Measurements from ENCODE around the gene DGCR8.
A peak's percentile ranks its signal among the peaks of the same experiment; 100 is the strongest.

The DGCR8 gene

DNA sequence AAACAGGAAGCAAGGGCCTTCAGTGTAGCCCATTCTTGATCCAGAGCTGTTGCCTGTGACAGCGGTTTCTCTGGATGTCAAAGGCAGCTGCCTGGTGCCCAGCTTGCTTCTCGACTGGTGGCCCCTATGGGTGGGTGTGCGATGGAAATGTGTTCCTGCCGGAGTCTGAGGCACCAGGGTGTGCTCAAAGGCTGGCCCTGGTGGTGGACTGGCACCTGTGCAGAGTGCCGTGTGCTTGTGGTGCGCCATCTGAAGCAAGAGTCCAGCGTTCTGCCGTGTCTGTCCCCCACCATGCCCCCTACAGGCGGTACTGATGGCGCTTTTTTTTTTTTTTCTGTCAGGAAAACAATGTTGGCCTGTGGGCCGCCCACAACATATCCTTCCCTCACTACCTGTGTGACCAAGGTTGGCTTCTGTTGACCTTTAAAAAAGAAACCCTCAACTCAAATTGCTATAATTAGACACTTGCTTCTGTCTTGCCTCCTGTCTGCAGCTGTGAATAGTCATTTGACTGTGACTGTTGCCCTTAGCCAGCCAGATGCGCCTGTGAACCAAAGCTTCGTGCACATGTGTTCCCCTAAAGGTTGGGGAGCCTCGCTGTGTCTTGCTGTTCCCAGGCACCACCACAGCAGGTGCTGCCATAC is 31.1 kb downstream of the DGCR8 start:
- peak in 1 of 3 donors; percentile 10 for DNase-seq

DNA sequence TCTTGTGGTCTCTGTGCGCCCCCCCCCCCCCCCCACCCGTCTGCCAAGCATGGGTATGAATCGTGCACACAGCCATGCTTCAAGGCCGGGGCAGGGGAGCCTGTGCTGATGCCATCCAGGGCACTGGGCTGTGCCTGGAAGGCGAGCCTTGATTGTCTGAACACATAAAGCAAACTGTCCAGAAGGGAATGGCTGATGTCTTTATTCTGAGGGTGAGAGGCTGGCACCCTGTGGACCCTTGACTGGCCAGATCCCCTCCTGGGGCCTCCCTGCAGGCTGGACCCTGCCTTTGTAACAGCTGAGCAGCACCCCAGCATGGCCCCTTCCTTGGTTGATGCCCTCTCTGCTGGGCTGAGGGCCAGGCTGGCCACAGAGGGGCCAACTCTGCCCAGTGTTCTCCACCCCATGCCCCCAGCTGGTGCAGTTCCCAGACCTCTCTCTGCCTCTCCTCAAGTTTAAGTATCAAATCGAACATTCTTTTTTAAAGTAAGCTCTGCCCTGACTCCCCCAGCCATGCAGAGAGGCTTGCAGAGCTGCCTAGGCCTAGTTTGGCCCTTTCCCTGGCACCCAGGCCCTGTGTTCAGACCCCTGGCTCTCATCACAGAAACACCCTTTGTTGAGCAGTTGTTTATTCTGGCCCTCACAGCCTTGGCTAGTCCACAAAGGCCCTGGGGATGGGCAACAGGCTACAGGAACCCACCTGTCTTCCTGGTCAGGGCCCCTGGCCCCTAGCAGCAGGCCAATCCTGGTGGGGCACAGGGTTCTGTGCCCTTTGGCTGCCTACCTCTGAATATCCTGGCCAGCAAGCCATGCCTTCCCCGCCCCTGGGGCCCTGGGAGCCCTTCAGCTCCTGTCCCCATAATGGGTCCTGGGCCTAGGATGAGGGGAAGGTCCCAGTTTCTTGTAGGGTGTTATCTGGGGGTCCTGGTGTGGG is 31.9 kb downstream of the DGCR8 start:
- DNase-seq, result no peak

DNA sequence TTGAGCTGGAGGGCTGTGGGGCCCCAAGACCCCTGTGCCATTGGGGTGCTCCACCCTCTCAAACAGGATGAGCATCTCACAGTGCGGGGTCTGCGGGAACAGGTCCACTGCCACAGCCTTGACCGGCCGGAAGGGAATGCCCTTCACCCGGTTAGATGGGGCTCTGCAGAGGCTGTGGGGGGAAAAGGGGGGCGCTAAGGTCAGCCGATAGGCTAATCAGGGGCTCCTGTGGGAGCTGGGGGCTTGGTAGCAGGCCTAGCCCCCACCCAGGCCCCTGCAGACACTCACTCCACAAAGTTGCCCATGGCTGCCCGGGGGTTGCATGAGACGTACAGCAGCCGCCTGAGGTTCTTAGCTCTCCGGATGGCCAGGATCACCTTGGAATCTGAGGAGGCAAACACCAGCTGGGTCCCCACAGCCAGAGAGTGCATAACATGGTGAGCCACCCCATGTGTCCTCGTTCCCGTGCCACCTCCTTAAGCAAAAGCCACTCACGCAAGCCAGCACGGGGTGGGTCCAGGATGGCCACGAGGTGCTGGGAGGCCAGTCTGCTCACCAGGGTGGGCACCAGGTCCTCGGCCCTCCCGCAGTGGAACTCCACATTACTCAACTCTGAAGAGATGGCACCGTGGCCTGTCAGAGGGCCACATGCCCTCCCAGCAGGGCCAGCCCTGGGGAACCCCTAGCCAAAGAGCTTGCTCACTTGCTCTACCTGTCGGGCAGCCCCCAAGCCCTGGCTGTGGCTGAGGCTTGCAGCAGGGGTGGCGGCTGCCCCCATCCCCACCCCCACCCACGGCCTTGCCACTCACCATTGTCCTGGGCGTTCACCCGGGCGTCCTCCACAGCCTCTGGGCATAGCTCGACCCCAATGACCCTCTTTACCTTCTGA is 32.8 kb downstream of the DGCR8 start:
- no peak for DNase-seq

DNA sequence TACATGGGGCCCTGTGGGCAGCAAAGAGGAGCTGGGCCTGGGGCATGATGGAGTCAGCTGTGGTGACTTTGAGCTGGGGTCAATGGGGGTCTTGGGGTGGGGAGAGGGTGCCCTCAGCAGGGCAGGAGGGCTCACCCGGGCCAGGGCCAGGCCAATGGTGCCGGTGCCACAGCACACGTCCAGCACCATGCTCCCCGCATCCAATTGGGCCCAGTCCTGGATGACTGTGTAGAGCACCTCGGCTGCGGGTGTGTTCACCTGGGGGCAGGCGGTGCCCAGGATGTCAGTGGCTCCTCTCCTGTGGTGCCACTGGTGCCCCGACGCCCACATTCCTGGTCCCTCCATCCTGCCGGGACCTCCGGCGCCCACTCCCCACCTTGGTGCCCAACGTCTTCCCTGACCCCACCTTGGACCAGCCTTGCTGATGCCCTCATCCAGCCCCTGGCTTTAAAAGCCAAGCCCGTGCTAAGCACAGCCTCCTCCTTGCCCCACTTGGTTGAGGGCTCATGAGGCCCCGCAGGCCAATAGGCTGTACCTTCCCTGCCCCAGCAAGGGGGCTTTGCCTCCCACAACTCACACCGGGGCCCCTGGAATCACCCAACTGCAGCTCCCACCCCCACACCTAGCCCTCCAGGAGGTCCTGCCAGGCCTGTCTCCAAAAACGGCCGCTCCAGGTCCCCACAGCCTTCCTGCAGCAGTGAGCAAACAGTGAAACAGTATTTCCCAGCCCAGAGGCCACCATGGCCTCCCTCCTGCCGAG is 33.7 kb downstream of the DGCR8 start:
- no peak for DNase-seq

DNA sequence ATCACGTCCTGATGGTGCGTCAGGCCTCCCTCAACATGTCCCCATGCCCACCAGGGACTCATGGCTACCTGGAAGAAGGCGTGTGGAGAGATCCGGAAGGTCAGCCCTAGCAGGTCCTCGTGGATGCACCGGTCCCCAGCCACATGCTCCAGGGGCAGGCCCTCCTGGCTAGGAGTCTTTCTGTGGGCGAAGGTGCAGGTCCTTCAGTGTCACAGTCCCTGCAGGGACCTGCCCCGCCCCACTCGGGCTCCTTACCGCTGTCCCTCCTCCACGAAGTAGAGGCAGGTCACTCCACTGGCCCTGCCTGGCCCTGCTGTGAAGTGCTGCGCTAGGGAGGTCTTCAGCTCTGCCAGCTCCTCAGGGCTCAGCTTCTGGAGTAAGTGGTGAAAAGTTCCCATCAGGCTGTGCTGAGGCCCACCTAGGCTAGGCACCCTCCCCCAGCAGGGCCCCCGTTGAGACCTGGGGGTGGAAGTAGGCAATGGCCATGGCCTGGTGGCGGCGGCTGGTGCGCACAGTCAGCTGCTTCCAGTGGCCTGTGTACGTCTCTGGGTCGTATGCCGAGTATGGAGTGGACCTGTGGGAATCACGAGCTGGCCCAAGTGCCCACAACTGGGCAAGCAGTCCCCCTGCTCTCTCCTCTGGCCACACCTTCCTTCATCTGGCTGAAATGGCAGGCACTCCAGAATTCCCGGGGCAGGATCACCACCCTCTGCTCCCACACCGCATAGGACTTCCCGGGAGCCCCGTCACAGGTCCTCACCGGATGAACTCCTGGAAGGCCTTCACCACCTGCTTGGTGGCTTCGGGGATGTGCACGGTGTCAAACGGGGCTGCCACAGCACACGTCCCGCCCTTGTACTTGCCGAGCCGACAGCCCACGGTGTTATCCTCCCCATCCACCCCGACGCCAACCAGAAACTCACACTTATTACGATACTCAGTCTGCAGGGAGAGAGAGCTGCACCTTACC is 34.8 kb downstream of the DGCR8 start:
- DNase-seq, result no peak

DNA sequence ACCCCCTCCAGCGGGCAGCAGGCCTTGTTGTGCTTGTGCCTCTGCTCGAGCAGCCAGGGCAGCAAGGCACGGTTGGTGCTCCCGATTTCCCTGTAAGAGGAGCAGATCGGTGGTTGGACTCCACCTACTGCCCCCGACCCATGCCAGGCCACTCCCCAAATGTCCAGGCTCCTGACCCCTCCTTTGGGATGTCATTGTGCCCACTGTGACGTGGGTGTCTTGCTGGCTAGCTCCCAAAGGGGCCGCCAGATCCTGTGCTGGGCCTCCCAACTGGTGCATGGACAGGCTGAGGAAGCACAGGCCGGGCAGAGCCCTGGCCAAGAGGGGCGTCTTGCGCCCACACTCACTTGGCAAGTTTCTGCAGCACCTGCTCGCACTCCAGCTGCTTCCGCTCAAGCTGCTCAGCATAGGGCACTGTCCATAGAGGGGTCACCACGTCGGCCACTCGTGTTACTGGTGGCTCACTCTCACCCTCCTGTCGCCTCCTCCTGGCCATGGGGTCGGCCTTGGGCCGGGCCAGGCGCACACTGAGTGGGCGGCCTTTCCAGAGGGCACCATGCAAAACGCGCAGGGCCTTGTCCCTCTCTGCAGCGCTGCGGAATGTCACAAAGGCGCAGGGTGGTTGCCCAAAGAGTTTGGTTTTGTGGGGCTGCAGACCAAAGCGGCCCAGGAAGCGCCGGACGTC is 35.8 kb downstream of the DGCR8 start, which contains the start of gene RANBP1:
Gene RANBP1 (plus strand): TSS at position 414 of the 685 bp plus-strand sequence. CDS start 81 bp downstream, at position 495.
- no peak for DNase-seq

DNA sequence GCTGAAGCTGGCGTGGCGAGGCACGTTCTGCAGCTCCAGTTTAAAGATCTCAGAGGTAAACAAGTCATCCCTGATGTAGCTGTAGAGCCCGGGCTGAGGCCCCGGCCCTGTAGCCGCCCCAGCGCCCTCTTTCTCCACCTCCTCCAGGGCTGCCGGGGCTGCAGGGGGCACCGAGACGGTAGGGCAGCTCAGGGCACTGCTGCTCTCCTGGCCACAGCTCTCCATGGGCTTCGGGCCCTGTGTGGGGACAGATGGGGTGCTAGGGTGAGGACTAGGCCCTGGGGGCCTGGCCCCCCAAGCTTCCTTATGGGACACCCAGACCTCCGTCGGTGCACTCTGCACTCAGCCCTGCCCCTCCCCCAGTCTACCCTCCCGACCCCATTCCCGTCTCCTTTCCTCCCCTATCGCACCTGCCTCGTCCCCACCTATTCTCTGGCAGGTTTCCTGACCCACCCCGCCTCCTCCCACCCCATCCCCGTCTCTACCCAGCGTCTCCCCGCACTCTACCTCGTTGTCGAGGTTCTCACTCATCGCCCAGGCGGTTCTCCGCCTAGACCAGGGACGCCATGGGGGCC is 36.4 kb downstream of the DGCR8 start:
- no peak for DNase-seq

DNA sequence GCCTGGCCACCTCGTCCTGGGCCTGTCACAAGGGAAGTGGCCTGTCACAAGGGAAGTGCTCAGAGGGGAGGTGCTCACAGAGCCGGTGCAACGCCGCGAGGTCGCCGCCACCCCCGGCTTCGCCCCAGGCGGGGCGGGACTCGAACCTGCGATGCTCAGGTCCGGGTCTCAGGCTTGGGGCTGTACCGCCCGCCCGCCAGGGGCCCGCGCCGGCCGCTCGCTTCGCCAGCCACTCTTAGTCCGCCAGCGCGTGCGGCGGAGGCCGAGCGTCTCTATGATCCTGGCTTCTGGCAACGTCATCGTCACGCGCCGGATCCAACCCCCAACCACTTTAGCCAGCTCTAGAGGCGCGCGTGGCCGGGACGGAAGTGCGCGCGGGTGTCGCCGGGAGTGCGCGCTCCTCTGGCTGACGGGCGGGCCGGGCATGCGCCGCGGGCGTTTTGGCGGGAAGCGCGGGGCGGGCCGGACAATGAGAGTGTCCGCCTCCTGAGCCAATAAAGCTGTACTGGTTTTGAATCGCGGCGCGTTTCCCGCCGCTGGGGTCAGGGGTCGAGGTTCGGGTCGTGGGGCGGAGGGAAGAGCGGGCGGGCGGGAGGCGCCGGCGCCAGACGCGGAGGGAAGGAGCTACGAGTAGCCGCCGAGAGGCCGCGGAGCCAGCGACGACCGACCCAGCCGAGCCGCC is 37.1 kb downstream of the DGCR8 start, which contains the start of gene TRMT2A:
Gene TRMT2A (minus strand): TSS at position 276 of the 682 bp plus-strand sequence. CDS start 320 bp downstream, outside the sequence.
- peak; percentile 99 to 100 (median 99) for DNase-seq

DNA sequence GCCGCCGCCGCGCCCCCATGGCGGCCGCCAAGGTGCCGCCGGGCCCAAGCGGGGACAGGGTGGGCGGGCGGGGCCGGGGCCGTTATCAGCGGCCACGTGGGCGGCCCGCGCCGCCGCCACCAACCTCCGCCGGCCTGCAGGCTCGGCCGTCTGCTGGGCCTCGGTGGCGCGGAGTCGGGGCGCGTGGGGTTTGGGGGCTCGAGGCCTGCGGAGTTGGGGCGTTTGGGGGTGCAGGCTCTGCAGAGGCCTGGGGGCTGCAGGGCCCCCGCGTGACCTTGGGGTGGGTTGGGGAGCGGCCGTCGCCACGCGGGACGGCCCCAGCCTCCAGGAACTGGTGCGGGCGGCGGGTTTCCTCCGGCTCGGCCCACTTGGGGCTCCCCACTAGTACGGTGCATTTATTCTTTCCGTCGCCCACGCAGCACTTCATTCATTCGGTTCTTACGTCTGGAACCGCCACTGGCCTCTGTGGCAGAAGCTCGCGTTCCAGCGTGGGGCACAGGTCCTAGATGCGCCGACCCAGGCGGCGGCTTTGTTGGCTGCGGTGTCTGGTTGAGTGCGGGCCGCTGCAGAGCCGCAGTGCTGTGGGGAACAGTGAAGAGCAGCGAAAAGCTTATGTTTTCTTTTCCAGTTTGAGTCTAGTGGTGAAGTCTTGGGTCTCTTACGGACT is 37.7 kb downstream of the DGCR8 start:
- DNase-seq, result peak; percentile 75 to 82 (median 79)

DNA sequence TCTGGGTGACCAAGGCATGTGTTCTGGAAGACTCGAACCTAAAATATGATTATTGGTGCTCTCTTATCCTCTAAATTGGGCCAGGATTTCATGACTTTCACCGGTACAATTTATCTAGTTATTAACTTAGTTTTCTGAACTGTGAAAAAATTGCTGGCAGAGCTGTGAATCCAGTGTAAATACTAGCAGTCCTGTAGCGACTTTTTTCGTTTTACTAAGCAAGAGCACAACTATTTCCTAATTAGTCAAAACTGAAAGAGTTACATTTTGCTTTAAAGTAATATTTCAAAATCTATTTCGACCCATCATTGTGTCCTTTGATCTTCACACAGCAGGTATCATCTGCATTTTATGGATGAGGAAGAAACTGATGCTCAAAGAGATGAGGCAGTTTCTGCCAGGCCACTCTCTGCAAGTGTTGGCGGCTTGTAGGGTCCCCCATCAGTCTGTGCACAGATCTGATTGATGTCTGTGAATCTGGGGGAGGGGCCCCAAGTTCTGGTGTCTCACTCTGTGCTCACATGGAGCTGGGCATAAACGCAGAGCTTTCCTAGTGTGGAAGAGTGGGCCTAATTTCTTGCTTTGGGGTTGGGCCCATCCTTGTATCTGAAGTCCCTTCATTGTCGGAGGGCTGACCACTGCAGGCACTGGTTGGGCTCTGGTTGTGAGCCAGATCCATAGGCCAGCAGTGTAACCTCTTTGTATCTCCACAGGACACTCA is 38.4 kb downstream of the DGCR8 start:
- DNase-seq, result no peak

DNA sequence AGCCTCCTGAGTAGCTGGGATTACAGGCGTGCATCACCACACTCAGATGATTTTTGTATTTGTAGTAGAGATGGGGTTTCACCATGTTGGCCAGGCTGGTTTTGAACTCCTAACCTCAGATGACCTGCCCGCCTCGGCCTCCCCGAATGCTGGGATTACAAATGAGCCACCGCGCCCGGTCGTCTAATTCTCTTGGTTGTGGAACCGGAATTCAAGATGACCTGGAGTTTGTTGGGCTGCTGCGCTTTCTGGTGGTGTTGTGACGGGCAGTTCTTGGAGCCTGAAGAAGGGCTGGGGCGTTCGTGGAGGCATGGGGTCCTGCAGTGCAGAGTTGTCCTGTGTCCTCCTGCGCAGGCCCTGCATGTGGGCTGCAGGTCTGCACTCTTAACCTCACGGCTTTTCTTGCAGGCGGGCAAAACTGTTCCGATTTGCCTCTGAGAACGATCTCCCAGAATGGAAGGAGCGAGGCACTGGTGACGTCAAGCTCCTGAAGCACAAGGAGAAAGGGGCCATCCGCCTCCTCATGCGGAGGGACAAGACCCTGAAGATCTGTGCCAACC is 41.9 kb downstream of the DGCR8 start:
- no peak for DNase-seq

DNA sequence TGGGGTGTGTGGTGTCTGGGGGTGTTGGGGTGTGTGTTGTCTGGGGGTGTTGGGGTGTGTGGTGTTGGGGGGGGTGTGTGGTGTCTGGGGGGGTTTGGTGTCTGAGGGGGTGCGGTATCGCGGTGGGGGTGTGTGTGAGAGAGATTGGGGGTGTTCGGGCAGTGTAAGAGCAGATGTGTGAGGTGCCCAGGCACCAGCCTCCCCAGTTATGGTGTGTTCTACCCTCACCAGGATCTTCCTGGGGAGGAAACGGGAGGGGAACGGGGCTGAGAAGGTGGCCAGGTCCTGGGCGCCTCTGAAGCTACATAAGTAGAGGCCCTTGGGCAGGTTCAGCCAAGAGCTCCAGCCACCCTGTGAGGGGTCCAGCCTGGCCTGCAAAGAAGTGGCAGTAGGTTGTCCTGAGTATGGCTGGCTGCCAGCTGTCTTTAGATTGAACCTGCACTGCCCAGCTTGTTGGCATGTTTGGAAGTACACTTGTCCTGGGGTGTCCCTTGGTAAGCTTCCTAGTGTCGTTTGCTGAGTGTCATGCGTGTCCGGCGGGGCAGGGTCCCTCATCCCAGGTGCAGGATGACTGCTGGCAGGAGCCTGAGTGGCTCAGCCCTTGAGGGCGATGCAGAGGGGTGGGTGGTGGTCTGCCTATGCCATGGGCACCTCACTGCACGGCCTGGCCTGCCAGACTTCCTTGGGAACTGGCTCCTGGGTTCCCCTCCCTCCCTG is 43.5 kb downstream of the DGCR8 start:
- DNase-seq, result no peak

DNA sequence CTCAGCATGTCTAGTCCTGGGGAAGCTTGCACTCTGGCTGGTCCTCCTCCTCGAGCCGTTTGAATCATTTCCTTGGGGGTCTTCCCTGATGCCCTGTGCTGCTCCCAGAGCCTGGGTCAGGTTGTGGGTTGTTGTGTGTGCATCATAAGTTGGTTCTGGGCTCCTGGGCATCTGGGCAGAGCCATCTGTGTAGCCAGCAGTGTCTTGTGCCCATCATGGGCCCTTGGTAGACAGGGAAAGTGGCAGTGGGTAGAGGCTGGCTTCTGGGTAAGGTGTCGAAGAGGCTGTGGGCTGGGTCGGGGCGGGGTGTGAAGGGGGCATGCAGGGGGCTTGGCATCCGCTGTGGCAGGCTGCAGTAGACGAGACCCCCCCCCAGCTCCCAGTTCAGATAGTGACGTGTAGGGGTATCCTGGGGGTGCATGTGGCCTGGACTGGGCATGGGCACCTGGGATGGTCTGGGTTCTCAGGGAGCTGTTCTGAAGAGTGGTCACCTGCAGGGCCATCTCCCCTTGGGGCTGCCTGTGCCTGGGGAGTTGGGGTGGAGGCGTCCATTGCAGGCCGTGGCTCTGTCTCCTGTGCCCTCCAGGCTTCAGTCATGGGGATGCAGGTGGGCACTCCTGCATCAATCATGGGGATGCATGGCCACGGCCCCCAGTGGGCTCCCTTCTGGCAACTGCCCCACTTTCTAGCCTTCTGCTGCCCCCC is 44.2 kb downstream of the DGCR8 start:
- DNase-seq, result no peak

DNA sequence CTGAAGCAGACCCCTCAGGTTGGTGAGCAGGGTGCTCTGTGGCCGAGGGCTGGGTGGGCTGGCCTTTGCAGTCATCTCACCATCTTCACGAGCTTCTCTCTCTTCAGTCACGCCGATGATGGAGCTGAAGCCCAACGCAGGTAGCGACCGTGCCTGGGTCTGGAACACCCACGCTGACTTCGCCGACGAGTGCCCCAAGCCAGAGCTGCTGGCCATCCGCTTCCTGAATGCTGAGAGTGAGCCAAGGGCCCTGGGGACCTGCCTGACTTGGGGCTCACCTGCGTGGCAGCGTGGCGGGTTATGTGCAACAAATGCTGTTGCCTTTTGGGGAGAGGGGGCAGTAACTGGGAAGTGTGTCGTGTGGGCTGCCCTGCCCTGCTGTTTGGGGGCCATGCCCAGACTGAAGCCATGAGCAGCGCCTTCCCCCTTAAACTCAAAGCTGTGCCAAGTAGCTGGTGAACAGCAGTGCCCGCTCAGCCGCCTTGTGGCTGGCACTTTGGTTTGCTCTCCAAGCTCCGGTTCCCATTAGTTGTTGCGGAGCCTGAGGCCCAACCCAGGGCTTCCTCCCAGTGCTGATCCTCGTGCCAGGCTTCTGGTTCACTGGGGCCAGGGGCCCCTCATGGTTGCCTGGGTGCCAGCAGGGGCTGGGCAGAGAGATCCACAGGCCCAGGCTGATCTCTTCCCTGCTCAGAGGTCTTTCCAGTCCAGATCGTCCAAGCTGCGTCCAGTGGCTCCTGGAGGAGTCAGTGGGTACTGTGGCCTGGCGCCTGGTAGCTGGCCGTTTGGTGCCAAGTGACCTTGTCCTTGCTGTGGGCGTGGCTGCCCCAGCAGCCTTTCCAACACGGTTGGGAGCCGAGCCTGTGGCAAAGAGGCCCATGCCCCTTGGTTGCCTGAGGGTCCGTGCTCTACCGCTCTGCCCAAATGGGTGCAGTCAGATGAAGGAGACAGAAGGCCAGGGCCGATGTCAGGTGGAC is 45.4 kb downstream of the DGCR8 start:
- no peak for DNase-seq

Measured in suppressor macrophage treated with lipopolysaccharide for 1 hour (primary cell).